T-cell (primary cell): ENCODE measurements around the gene RAPSN. TPM values are rescaled to one million over a fixed set of nuclear protein-coding genes. Genes with fewer than 3 reads are reported as not detected.

Experiments used
- ATAC-seq, 4 experiments: fragments of 200-7000 bp in 3 of 4; fragments of 150-1000 bp in 1 of 4; cut with Tn5 transposase; replicated peaks in 1 of 4; 1 replicate in 3 of 4; 2 replicates in 1 of 4; pipeline ENCODE4 v1.10.0; 2021; ENCODE audit warnings: moderate library complexity in 3 of 4, mild to moderate bottlenecking in 2 of 4, moderate number of reproducible peaks in 1 of 4
- CTCF ChIA-PET, 2 donors: fragments of 300-600 bp; sonication (Branson Sonifier 250); formaldehyde crosslinking; loops; one replicate each; lab custom pipeline; 2022; ENCODE audit warnings: antibody characterized with exemption in 2 of 2; lab: Charles Lee
- POLR2A ChIA-PET, 2 donors: fragments of 300-600 bp; sonication (Branson Sonifier 250); formaldehyde crosslinking; loops; one replicate each; lab custom pipeline; 2022; ENCODE audit warnings: antibody characterized with exemption in 2 of 2; lab: Charles Lee
- DNase-seq, 35 experiments: peaks; one replicate each; pipeline versions ENCODE4 v3.0.0 to v3.0.0-alpha.2; 2013 to 2023
- H3K27ac ChIP-seq: one replicate; pipeline ENCODE4 v1.5.1; 2013; ENCODE audit warnings: low read length
- H3K27me3 ChIP-seq, 2 experiments: replicated peaks in 1 of 2; 1 replicate in 1 of 2; 2 replicates in 1 of 2; pipeline versions ENCODE4 v1.6.1 to v1.7.0; 2013; ENCODE audit warnings: low read length in 1 of 2, mixed read lengths in 1 of 2; ENCODE audit not compliant: control insufficient read depth in 2 of 2, insufficient read depth in 2 of 2; ENCODE audit errors: extremely low read depth in 1 of 2
- H3K36me3 ChIP-seq, 2 donors: 1 replicate in 1 of 2; 2 replicates in 1 of 2; pipeline versions ENCODE4 v1.6.1 to v1.7.0; 2013; ENCODE audit warnings: low read length in 1 of 2; ENCODE audit not compliant: control insufficient read depth in 2 of 2, insufficient read depth in 1 of 2; ENCODE audit errors: extremely low read depth in 1 of 2
- H3K4me1 ChIP-seq, 2 experiments: 1 replicate in 1 of 2; 2 replicates in 1 of 2; pipeline versions ENCODE4 v1.6.1 to v1.7.0; 2013; ENCODE audit warnings: low read length in 2 of 2, mixed read lengths in 1 of 2; ENCODE audit not compliant: insufficient read depth in 2 of 2, control insufficient read depth in 1 of 2; ENCODE audit errors: extremely low read depth in 1 of 2
- H3K4me3 ChIP-seq, 2 donors: 1 replicate in 1 of 2; 2 replicates in 1 of 2; pipeline versions ENCODE4 v1.5.1 to v1.7.0; 2013; ENCODE audit warnings: mild to moderate bottlenecking in 2 of 2, low read length in 1 of 2, moderate library complexity in 1 of 2; ENCODE audit not compliant: control insufficient read depth in 1 of 2; ENCODE audit errors: extremely low read depth in 1 of 2
- H3K9me3 ChIP-seq: 2 replicates; pipeline ENCODE4 v1.7.0; 2013
- H3K27ac Mint-ChIP-seq, 2 donors: one replicate each; pipeline ENCODE4 v1.8.0; 2020 to 2021; ENCODE audit warnings: mild to moderate bottlenecking in 2 of 2, mixed read lengths in 2 of 2
- H3K27me3 Mint-ChIP-seq, 2 donors: one replicate each; pipeline ENCODE4 v1.8.0; 2021 to 2022; ENCODE audit warnings: mixed read lengths in 2 of 2
- H3K36me3 Mint-ChIP-seq: one replicate; pipeline ENCODE4 v1.8.0; 2021; ENCODE audit warnings: mixed read lengths
- H3K4me1 Mint-ChIP-seq, 3 donors: one replicate each; pipeline ENCODE4 v1.8.0; 2020 to 2022; ENCODE audit warnings: mixed read lengths in 3 of 3, mild to moderate bottlenecking in 1 of 3
- H3K4me3 Mint-ChIP-seq, 3 donors: one replicate each; pipeline ENCODE4 v1.8.0; 2020 to 2022; ENCODE audit warnings: mild to moderate bottlenecking in 3 of 3, mixed read lengths in 3 of 3, moderate library complexity in 3 of 3
- H3K9me3 Mint-ChIP-seq, 3 donors: one replicate each; pipeline ENCODE4 v1.8.0; 2020 to 2022; ENCODE audit warnings: mixed read lengths in 3 of 3
- WGBS: methylation state at CpG from one replicate; pipeline ENCODE4 v1.1.5; 2013; ENCODE audit warnings: missing lambda C conversion rate; ENCODE audit not compliant: insufficient coverage; 5-methylcytosine and 5-hydroxymethylcytosine counted together
- total RNA-seq, 35 experiments: library from RNA in 6 of 35; stranded (reverse) in 6 of 35; fragments of 120-200 nt in 1 of 35; gene quantifications; one replicate each; pipeline versions ENCODE4 v1.2.1 to v1.2.4 and lab custom pipeline; 2013 to 2026

Gene RAPSN
- total RNA-seq, 5 donors from 2014 or later (not counting 1 experiment from before 2014, with no cell fraction given): 1.1 to 3.4 (median 1.4) TPM

DNA sequence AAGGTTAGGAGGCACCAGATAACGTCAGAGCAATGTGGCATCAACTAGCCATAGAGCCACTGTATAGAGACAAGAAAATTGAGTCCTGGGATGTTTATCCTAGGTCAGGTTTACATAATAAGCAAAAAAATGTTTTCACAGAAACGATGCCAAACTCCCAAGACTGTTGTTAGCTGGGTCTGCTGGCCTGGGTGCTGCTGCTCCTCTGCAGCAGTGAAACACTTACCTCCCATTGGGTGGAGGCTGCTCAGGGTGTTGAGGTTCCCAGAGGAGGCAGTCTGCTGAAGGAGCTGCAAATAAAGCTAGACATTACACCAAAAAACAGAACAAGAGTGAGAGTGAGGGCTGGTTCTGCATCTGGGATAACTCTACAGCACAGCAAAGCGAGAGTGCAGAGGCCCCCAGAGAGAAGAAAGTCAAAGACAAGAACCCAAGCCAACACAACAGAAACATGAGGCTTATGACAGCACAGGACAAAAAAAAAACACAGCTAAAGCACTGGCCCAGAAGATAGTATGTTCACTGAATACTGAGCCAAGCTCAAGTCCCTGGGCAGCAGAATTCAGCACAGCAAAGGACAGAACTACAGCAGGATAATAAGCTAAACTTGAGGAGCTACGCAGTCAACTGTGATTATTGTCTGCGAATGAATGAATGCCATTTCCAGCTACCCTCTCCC, 29.9 kb upstream of the RAPSN start:
- H3K27ac Mint-ChIP-seq: no peak overlapping the region

DNA sequence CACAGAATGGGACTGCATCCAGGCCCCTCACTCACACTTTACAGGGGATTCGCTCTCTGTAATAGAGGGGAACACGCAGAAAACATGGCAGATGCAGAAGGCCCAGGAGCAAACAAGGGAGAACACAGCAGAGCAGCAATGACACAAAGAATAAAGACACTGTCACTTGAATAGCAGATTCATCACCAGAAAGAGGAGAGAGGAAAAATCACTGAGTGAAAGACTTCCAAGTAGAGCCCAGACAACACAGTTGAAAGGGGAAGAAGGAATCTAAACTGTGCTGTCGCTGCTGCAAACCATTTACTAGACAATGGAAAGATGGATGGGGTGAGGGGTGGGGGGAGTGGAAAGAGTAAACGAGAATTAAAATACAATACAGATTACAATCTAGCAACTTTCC, 28.8 kb upstream of the RAPSN start:
- Histone ChIP-seq H3K27ac (no peak overlapping the region), H3K9me3 (no peaks in the 10 kb centered on the region), H3K27me3 (no peaks in the 10 kb centered on the region), H3K4me1 (no peaks in the 10 kb centered on the region), H3K36me3 (peaks cover 18 to 97% of the 10 kb centered on the region in 2 donors), H3K4me3 (no peak overlapping the region)
- no peaks in the 10 kb centered on the region for H3K4me1 Mint-ChIP-seq
- H3K36me3 Mint-ChIP-seq: peaks cover 62% of the 10 kb centered on the region
- ATAC-seq (no peak), DNase-seq (no peak)
- CTCF ChIA-PET: no interaction called here
- H3K27me3 Mint-ChIP-seq: no peaks in the 10 kb centered on the region
- WGBS: no CpG with 5 or more reads among the region's 4 CpGs
- POLR2A ChIA-PET: no interaction called here
- H3K27ac Mint-ChIP-seq: no peak overlapping the region
- H3K4me3 Mint-ChIP-seq: no peak overlapping the region
- H3K9me3 Mint-ChIP-seq: no peaks in the 10 kb centered on the region

More for the DNA sequence above, 29.9 kb upstream of the RAPSN start:
- Histone ChIP-seq H3K36me3 (peaks cover 14 to 97% of the 10 kb centered on the region in 2 donors), H3K27ac (no peak overlapping the region), H3K4me1 (no peaks in the 10 kb centered on the region), H3K4me3 (no peak overlapping the region), H3K27me3 (no peaks in the 10 kb centered on the region), H3K9me3 (no peaks in the 10 kb centered on the region)
- ChIA-PET CTCF (no interaction called here), POLR2A (interaction anchor here in 1 of 2 donors (0.7 kb wide), 1 partner anchor 31 kb away, joined by 4 read pairs; no protein-coding TSS in a partner anchor)
- no peak for DNase-seq
- Mint-ChIP-seq H3K4me1 (no peaks in the 10 kb centered on the region), H3K27me3 (no peaks in the 10 kb centered on the region), H3K4me3 (no peak overlapping the region), H3K9me3 (no peaks in the 10 kb centered on the region), H3K36me3 (peaks cover 62% of the 10 kb centered on the region)
- no peak for ATAC-seq
- WGBS: 100% methylated on average over 2 of the region's 5 CpGs

DNA sequence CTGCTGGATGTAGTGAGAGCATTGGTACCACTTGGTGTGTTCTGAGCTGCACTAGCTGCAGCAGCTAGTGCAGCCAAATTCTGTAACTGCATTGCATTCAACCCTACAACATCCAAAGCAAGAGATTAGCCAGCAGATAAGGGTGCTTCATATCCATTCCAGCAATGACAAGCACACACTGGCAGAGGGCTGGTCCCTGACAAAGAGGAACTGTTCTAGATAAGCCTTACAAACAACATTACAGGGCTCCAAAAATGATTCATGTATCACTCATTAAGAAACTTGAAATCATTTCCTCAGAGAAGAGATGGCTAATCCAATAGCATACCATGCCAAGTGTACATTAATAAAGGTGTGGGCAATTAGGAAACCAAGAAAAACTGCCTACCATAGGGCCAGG, 28.4 kb upstream of the RAPSN start:
- no peaks in the 10 kb centered on the region for H3K9me3 Mint-ChIP-seq
- no peaks in the 10 kb centered on the region for H3K27me3 Mint-ChIP-seq
- no peak overlapping the region for H3K4me3 Mint-ChIP-seq
- no peak for DNase-seq
- Histone ChIP-seq H3K27me3 (no peaks in the 10 kb centered on the region), H3K4me3 (no peak overlapping the region), H3K9me3 (no peaks in the 10 kb centered on the region), H3K27ac (no peak overlapping the region), H3K36me3 (peaks cover 18 to 97% of the 10 kb centered on the region in 2 donors), H3K4me1 (no peaks in the 10 kb centered on the region)
- H3K27ac Mint-ChIP-seq: no peak overlapping the region
- CTCF ChIA-PET: no interaction called here
- no peak for ATAC-seq
- H3K4me1 Mint-ChIP-seq: no peaks in the 10 kb centered on the region
- POLR2A ChIA-PET: no interaction called here
- H3K36me3 Mint-ChIP-seq: peaks cover 58% of the 10 kb centered on the region

DNA sequence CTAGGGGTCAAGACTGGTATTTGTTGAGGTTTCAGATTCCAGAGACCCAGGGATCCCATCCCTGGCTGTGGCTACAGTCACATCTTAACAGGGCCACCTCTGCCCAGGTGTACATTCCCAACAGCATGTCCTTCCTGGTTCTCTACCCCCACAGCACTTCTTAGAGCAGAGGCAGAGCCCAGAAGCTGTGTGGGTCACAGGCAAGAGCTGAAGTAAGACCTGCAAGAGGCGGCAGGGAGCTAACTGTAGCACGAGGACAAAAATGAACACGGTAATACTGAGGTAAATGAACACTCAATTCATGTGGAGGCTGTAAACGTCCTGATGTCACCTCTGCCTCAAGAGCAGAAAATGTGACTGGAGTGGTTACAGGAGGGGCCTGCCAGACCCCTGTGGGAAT, 21.7 kb upstream of the RAPSN start:
- Mint-ChIP-seq H3K4me3 (no peak overlapping the region), H3K27me3 (no peaks in the 10 kb centered on the region), H3K36me3 (peaks cover 50% of the 10 kb centered on the region), H3K27ac (no peak overlapping the region), H3K9me3 (no peaks in the 10 kb centered on the region), H3K4me1 (peaks cover 2 to 11% (median 4%) of the 10 kb centered on the region in 3 donors)
- CTCF ChIA-PET: no interaction called here
- H3K27ac ChIP-seq: no peak overlapping the region
- POLR2A ChIA-PET: interaction anchor here in 1 of 2 donors (0.5 kb wide), 1 partner anchor 27 kb away, joined by 5 read pairs; no protein-coding TSS in a partner anchor
- H3K36me3 ChIP-seq: peaks cover 24 to 94% of the 10 kb centered on the region in 2 donors
- ATAC-seq (no peak), DNase-seq (no peak)
- no peaks in the 10 kb centered on the region for H3K27me3 ChIP-seq
- WGBS: 95% methylated on average over 4 of the region's 4 CpGs
- H3K4me1 ChIP-seq: peaks cover 0 to 7% of the 10 kb centered on the region in 2 experiments
- H3K4me3 ChIP-seq: no peak overlapping the region
- H3K9me3 ChIP-seq: no peaks in the 10 kb centered on the region

DNA sequence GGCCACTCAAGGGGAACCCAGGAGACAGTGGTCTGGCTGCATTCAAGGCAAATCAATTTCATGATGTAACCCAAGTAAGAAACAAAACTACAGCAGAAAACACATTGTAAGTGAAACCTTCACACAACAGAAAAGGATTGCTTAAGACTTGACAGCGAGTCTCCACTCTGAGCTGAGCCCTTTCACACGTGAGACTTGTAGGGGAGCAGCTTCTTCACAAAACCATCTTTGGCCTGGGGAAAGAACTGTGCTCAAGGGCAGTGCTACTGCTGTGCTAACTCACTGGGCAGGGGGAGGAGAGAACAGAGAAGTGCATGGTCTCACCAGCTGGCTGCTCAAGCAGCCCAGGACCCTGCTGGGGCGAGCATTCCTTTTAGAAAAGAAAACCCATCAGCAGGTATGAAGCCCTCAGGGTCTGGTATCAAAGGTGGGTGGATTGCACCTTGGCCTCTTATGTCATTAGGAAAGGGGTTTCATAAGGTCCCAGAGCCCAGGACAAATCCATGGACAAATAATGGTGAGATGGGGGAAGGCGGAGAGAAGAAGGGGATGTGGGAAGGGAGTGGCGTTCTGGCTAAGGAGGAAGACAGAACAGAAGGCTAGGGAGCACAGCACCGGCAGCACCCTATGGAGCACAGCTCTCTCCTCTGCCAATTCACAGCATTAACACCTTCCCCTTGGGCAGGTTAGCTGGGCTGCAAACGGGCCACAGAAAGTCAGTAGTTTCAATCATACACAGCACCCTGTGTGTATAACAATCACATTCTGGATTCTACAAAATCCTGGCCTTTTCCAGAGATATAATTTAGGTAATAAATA, 20.6 kb upstream of the RAPSN start:
- Histone ChIP-seq H3K9me3 (no peaks in the 10 kb centered on the region), H3K36me3 (peaks cover 20 to 88% of the 10 kb centered on the region in 2 donors), H3K4me1 (peaks cover 0 to 7% of the 10 kb centered on the region in 2 experiments), H3K4me3 (no peak overlapping the region), H3K27me3 (no peaks in the 10 kb centered on the region), H3K27ac (no peak overlapping the region)
- 69% methylated on average over 2 of the region's 7 CpGs for WGBS
- ChIA-PET POLR2A (interaction anchor here in 1 of 2 donors (0.5 kb wide), 1 partner anchor 67 kb away, joined by 4 read pairs; no protein-coding TSS in a partner anchor), CTCF (interaction anchor here in 1 of 2 donors (0.5 kb wide), 1 partner anchor 16 kb away, joined by 3 read pairs; no protein-coding TSS in a partner anchor)
- no peaks in the 10 kb centered on the region for H3K27me3 Mint-ChIP-seq
- no peak overlapping the region for H3K4me3 Mint-ChIP-seq
- H3K36me3 Mint-ChIP-seq: peaks cover 47% of the 10 kb centered on the region
- peaks cover 4 to 11% (median 6%) of the 10 kb centered on the region in 3 donors for H3K4me1 Mint-ChIP-seq
- no peaks in the 10 kb centered on the region for H3K9me3 Mint-ChIP-seq
- ATAC-seq: no peak
- peak overlapping the region; percentile 56 to 62 for H3K27ac Mint-ChIP-seq
- DNase-seq: no peak

DNA sequence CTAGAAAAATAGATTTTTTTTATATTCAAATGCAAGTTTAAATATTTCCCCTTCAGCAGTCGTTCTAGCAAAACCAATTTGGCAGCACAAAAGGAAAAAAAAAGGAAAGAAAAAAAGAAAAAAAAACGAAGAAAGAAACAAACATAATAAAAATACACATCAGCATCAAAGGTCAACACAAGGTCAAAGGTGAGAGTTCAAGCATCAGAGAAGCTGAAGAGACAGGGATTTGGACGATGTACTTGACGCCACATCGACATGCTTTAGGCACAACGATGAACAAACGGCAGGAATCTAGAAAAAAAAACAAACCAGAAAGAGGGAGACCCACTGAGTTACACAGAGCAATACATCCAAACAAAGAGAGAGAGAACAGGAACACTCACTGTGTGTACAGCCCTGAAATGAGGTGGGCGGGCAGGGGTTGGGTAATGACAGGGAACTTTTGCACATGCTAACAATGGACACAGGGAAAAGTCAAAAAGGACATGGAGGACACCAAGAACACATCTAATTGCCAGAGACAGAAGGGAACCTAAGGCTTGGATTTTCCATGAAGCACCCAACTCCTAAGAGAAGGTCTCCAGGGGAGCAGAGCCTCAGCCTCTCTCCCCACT, 19.8 kb upstream of the RAPSN start:
- H3K36me3 ChIP-seq: peaks cover 25 to 87% of the 10 kb centered on the region in 2 donors
- CTCF ChIA-PET: no interaction called here
- peaks cover 44% of the 10 kb centered on the region for H3K36me3 Mint-ChIP-seq

More for the DNA sequence above, 19.8 kb upstream of the RAPSN start:
- Mint-ChIP-seq H3K27me3 (no peaks in the 10 kb centered on the region), H3K9me3 (no peaks in the 10 kb centered on the region), H3K27ac (peak overlapping the region in 1 of 2 donors; percentile 62), H3K4me3 (no peak overlapping the region), H3K4me1 (peaks cover 4 to 11% (median 6%) of the 10 kb centered on the region in 3 donors)
- POLR2A ChIA-PET: no interaction called here
- Histone ChIP-seq H3K4me3 (no peak overlapping the region), H3K9me3 (no peaks in the 10 kb centered on the region), H3K27ac (no peak overlapping the region), H3K4me1 (peaks cover 0 to 7% of the 10 kb centered on the region in 2 experiments), H3K27me3 (no peaks in the 10 kb centered on the region)
- DNase-seq (peak in 1 of 35 experiments; percentile 12), ATAC-seq (no peak)
- no CpG with 5 or more reads among the region's 8 CpGs for WGBS
